GM12874 (cell line): ENCODE measurements around the gene MRGPRX3.

ENCODE experiments used
- TF ChIP-seq, protein P1 (sequence below): IDR thresholded peaks from 2 replicates; pipeline ENCODE4 v1.5.1; 2011; ENCODE audit warnings: low read depth, mild to moderate bottlenecking, control low read depth, low read length, moderate library complexity; ENCODE audit not compliant: insufficient read depth

MRGPRX3 gene

DNA sequence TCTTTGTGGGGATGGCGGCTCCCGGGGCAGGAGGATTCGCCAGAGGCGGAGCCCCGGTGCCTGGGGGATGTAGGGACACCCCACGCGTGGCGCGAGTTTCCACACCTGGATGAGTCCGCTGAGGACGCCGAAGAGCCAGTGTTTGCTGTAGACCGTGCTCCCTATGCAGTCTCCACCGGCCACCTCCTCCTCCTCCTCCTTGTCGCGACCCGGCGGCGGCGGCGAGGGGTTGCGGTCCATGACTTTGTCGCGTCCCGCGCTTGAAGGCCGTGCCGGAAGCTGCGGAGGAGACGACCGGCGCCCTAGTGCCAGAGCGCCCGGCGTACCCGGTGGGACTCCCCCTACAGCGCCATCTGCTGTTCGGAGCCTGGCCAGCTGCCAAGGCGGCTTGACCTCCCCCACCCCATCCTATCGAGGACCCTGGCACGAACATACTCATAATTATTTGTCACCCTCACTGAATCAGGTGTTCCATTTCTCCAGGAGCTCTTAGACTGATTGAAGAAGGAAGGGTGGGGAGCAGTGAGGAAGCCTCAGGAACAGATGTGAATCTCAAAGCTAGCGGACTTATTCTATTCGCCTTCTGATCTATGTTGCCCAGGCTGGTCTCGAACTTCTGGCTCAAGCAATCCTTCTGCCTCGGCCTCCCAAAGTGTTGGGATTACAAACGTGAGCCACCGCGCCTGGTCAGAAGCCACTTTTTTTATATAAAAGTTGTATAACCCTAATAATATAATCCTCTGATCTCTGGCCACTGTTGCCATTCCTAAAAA, 26.4 kb upstream of the MRGPRX3 start, which contains the start of gene SAAL1:
Gene SAAL1, minus strand, starts transcription at position 281 of the 773 bp plus-strand sequence. Its CDS starts 41 bp downstream, at position 240.
- TF ChIP-seq, protein P1, sequence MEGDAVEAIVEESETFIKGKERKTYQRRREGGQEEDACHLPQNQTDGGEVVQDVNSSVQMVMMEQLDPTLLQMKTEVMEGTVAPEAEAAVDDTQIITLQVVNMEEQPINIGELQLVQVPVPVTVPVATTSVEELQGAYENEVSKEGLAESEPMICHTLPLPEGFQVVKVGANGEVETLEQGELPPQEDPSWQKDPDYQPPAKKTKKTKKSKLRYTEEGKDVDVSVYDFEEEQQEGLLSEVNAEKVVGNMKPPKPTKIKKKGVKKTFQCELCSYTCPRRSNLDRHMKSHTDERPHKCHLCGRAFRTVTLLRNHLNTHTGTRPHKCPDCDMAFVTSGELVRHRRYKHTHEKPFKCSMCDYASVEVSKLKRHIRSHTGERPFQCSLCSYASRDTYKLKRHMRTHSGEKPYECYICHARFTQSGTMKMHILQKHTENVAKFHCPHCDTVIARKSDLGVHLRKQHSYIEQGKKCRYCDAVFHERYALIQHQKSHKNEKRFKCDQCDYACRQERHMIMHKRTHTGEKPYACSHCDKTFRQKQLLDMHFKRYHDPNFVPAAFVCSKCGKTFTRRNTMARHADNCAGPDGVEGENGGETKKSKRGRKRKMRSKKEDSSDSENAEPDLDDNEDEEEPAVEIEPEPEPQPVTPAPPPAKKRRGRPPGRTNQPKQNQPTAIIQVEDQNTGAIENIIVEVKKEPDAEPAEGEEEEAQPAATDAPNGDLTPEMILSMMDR = peak; percentile 91

DNA sequence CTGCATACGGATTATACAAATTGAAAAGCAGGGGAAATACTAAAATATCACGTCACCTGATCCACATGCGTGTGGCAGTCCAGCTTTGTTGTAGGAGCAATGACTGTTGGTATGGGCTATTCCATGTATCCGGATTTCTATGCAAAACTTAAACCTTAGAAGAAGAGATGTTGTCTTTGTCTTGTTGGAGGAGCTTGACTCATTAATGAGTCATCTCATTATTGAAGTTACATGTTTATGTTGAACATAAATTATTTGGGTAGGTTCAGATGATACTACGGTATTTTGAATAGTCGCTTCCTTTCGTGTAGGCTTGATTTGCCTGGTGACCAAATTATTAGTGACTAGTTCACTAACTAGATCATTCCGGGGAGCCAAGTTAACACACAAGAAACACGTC, 25.7 kb upstream of the MRGPRX3 start:
- TF ChIP-seq, protein P1 = no peak

DNA sequence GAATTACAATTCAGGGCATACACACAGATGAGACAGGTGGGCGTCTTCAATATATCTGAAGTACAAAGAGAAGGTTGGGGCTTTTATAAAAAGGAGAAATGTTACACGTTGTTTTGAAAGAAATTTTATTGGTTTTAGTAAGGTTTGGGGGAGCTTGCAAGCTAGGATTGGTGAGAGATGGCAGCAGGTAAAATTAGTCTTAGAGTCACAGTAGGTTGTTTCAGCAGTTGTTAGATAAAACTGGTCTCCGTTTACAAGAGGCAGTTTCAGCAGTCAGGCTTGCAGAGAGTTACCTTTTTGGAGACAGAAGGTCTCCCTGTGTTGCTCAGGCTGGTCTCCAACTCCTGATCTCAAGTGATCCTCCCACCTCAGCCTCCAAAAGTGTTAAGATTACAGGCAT, 24.1 kb upstream of the MRGPRX3 start:
- TF ChIP-seq, protein P1 = no peak

DNA sequence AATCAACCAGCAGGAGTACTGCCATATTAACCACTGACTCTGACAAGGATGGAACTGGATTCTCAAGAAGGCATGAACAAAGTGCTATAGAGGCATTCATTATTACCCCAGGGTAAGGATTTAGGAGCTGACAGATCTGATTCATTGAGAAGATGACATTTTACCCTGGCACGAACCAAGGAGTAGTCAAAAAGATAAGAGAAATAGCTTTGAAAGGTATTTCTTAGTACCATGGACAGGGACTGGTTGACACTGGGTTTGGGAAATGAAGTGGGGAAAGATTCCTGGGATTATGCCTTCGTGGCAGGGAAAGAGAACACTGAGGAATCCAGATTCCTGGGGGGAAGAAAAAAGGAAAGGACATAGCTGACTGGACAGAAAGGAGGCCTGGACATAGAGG, 21.4 kb upstream of the MRGPRX3 start:
- TF ChIP-seq, protein P1 = no peak

DNA sequence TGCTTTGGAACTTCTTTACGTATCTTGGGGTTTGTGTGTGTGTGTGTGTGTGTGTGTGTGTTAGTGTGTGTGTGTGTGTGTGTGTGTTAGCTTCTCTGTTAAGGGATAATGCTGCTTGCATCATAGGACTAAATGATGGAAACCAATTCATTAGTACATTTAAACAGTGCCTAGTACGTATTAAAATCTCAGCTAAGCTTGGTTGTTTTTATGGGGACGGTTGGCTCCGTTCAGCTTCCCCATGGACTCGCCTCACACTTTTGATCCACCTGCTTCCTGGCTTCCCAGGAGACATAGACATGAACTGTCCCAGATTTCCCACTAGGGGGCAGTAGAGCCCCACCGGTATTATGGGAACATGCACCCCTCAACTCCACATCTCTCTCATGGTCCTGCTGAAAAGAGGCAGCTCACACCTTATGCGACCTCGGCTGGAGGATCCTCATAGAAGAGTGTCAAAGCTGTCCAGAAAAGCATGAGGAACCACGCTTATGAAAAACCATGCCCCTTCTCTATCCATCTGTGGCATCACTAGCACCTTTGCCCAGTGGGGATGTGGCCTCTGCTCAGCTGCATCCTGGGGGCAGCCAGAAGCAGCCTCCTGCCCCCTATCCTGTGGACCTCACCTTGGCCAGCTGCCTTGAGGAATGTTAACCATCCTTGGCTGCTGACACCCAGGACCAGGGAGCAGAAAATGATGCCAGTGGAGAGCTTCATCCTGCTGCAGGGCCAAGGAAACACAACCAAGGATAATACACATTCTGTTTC, 16.8 kb upstream of the MRGPRX3 start:
- TF ChIP-seq, protein P1 = peak; percentile 87

DNA sequence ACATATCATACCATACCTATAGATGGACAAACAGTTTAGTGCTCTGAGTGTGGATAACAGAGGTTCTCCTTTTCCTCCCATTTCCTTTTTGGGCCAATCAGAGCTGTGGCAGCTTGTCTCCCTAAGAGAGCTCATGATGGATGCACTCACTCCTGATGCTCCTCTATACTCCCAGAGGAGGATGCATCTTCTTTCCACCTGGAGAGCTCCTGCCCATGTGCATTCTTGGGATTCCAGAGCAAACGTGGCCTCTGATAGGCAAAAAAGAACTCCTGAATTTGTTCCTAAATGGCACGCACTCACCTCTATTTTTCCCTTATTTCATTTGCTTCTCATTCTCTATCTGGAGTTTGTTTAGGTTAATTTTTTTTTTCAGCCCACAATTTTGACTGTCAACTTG, 2.9 kb downstream of the MRGPRX3 start:
- TF ChIP-seq, protein P1 = no peak

DNA sequence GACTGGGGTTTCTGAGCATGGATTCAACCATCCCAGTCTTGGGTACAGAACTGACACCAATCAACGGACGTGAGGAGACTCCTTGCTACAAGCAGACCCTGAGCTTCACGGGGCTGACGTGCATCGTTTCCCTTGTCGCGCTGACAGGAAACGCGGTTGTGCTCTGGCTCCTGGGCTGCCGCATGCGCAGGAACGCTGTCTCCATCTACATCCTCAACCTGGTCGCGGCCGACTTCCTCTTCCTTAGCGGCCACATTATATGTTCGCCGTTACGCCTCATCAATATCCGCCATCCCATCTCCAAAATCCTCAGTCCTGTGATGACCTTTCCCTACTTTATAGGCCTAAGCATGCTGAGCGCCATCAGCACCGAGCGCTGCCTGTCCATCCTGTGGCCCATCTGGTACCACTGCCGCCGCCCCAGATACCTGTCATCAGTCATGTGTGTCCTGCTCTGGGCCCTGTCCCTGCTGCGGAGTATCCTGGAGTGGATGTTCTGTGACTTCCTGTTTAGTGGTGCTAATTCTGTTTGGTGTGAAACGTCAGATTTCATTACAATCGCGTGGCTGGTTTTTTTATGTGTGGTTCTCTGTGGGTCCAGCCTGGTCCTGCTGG, 4.9 kb downstream of the MRGPRX3 start:
- TF ChIP-seq, protein P1 = no peak
